HG03064 (cell line): ENCODE measurements around the gene RAB3D.
"Not testable (repeated sequence)": the region's sequence is repeated elsewhere in the genome, so short reads cannot be mapped to it uniquely, and the experiment has no call there.

ENCODE experiments used
- ATAC-seq: cut with Tn5 transposase; IDR thresholded peaks from one replicate; pipeline ENCODE4 v1.9.1; 2021; ENCODE audit warnings: low read depth; ENCODE audit not compliant: unreplicated experiment

Gene RAB3D

GRCh38 chr19:11367528-11367927, 28.1 kb upstream of the RAB3D start:
- ATAC-seq = no peak

DNA sequence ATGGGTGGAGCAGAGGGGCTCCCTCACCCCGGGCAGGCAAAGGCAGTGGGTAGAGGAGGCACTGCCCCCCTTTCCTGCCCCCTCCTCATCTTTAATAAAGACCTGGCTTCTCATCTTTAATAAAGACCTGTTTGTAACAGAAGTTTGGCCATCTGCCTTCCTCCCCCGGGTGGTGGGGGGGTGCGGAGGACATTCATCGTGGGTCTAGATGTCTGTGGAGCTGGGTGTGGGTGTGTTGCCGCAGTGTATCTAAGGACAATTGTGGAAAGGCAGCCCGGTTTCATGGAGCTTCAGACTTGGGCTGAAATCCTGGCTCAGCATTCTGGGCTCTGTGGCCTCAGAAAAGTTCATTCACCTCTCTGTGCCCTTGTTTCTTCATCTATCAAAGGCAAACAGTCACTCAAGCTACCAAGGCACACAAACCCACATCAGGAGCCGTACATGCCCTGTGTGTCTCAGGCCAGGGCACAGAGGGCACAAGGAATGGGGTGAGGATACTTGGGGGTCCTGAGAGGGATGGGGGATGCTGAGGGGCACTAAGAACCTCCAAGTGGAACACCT, 26.2 kb upstream of the RAB3D start:
- no peak for ATAC-seq

DNA sequence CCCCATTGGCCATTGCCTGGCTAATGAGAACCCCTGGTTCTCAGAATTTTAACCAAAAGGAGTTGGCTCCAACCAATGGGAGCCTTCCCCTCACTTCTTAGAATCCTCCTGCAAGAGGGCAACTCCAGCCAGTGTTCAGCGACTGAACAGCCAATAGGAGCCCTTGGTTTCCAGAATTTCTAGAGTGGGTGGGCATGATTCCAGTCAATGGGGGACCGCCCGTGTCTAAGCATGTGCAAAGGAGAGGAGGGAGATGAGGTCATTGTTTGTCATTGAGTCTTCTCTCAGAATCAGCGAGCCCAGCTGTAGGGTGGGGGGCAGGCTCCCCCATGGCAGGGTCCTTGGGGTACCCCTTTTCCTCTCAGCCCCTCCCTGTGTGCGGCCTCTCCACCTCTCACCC, 25.5 kb upstream of the RAB3D start:
- no peak for ATAC-seq

DNA sequence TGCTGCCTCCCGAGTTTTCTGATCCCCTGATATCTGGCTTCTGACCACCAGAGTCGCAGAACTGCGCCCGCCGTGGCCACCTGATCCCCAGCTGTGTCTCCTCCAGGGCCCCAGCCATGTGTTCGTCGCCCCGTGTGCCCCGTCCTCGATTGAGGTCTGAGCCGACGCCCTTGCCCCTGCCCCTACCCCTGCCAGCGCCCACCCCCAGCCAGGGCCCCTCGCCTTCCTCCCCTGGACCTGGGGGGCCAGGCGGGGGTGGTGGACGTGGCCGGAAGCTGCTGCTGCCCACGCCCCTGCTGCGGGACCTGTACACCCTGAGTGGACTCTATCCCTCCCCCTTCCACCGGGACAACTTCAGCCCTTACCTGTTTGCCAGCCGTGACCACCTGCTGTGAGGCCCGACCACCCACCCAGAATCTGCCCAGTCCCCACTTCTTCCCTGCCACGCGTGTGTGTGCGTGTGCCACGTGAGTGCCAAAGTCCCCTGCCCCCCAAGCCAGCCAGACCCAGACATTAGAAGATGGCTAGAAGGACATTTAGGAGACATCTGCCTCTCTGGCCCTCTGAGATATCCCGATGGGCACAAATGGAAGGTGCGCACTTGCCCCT, 24.9 kb upstream of the RAB3D start:
- no peak for ATAC-seq

DNA sequence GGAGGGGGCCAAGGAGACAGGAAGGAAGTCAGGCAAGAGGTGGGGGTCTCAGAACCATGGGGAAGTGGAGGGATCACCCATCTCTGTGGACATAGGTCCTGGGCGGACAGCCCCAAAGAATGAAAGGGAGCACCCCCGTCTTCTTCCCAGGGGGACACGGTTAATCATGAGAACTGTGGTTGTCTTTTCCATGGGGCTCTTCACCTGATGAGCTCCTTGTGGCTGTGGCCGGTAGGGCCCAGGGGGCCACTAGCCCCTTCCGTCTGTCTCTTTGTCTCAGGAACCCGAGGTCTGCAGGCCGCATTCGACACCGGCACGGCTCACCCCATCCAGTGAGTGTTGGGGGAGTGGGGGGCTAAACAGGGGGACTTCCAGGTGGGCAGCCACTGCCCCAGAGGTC, 24.4 kb upstream of the RAB3D start:
- no peak for ATAC-seq

DNA sequence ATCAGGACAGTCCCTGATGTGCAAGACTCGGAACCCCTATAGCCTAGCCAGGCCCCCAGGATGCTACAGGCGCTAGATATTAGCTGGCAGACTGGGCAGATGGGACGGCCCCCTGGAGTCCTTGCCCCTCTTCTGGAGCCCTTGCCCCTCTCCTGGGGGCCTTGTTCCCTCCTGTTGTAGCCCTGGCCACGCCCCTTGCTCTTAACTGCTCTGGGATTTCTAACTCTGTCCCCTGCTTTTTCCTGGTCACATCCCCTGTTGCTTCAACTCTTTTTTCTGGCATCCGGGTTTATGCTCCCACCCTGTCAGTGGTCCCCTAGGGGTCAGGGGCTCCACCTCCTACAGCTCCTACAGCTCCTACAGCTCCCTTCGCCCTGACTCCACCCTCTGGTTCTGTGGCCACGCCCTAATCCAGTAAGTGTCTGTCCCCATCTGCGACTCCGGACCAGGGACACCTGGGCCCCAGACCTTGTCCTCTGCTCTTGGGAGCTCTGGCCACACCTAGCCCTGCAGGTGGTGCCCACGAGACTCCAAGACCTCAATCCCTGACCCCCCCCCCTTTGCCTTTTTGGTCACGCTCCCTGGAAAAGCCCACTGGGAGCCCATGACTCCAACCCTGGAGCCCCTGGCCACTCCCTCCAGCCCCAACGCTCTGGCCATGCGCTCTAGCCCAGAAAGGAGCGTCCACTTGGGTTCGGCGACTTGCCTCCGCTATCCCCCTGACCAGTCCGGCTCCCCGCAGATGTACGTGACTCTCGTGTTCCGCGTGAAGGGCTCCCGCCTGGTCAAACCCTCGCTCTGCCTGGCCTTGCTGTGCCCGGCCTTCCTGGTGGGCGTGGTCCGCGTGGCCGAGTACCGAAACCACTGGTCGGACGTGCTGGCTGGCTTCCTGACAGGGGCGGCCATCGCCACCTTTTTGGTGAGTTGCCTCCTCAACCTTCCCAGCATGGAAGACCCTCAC, 22.6 kb upstream of the RAB3D start:
- ATAC-seq = no peak

DNA sequence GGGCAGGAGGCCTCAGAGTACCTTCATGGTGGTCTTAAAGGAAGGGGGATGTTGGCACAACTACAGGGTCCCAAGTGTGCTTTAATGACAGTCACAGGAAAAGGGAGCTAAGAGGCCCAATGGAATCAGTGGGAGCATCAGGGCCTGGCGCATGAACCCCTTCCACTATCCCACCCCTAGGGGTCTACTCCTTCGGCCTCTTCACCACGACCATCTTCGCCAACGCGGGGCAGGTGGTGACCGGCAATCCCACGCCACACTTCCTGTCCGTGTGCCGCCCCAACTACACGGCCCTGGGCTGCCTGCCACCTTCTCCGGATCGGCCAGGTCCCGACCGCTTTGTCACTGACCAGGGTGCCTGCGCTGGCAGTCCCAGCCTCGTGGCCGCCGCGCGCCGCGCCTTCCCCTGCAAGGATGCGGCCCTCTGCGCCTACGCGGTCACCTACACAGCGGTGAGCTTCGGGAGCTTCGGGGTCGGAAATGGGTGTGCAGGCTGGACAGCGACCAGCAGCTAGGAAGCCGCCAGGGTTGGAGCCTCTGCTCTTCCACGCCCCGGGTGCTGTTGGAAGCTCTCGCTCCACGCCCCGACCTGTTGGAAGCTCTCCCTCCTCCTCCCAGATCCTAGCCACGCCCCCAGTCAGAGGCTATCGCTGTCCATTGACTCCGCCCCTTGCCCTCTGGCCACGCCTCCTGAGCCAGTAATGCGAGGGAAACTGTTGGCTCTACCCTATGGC, 21.7 kb upstream of the RAB3D start:
- no peak for ATAC-seq

DNA sequence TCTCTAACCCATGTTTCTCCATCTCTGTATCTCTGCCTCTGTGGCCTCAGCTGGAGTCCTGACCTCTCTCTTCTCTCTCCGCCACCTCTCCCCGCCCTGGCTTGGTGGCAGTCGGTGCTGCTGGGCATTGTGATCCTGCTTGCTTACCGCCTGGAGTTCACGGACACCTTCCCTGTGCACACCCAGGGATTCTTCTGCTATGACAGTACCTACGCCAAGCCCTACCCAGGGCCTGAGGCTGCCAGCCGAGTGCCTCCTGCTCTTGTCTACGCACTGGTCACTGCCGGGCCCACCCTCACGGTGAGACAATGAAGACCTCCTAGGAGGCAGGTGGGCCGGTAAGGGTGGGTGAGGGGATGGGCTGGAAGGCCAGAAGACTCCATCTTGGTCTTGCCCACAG, 20.0 kb upstream of the RAB3D start:
- no peak for ATAC-seq

DNA sequence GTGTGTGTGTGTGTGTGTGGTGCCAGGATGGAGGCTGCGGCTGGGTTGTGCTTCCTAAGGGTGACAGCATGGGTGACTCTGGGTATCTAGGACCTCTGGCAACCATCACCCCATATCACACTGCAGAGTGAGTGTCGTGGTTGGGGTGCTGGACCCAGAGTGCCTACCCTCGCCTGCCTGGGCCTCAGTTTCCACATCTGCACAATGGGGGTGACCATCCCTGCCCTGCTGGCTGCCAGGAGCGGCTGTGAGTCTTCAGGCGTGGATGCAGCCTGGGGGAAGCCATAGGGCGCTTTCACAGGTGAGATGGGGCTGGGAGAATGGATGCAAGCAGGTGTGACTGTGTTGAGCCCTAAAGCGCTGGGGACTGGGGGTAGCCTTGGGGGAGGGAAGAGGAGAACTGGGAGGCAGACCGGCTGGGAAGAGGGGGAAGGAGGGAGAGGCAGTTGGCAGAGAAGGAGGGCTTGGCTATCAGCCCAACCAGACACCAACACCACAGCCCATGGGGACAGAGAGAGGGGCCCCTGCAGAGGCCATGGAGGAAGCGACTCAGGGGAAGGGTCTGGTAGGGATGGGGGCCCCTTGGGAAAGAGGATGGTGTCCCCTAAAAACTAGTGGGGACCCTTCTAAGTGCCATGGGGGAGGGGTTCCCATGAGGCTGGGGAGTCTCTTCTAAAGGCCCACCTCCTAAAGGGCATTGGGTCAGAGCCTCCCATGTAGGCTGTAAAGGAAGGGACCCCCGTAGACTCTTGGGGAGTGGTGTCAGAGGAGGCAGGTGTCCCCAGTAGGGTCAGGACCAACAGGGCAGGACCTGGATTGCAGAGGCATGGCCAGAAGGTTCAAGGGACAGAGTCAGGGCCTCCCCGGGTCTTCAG, 17.5 kb upstream of the RAB3D start:
- ATAC-seq = no peak

DNA sequence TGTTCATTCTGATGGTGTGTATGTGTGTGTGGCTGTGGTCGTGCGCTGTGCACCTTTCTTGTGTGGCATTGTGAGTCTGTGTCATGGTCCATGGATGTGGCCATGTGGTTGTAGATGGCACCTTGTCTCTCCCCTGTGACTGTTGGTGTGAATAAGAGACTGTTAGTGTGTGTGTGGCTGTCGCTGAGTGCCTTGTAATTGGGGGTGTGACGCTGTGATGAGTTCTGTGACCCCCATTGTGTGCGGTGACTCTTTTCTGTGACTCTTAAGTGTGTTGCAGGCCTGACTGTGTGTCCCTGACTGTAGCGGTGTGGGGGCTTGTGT, 16.6 kb upstream of the RAB3D start:
- no peak for ATAC-seq

DNA sequence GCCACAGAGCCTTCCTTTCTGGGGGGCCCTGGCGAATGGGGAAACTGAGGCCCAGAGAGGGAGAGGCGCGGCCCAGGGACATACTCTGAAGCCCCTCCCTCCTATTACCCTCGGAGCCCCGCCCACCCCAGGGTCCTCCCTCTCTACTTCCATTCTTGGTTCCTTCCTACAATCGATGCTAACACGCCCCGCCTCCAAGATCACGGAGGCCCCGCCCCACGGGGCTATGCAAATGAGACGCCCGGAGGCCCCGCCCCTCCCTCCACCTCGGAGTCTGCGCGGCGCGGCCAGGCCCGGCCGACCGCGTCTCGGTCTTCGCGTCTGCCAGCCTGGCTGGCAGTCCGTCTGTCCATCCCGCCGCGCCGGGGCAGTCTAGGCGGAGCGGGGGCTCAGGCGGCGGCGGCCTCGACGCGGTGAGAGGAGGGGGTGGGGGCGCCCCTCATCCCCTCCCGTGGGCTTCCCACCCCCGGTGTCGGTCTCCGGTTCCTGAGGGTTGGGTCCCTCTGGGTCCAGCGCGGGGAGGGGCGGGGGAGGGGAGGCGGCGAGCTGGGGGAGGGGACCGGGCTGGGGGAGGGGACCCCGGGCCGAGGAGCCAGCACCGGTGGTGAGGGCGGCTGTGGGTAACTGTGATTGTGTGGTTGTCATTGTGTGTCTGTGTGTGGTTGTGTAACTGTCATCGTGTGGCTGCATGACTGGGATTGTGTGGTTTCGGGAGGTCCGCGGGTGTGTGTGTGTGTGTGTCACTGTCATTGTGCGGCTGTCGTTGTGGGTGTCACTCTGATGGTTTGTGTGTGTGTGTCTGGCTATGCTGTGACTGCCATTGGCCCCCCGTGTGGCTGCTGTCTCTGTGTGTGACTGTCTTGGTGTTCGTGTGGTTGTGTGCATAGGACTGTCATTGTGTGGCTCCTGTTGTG, 16.0 kb upstream of the RAB3D start, which contains the start of gene PLPPR2:
TSS of gene PLPPR2 (plus strand) at position 273 of the 914 bp plus-strand sequence. CDS start 2,242 bp downstream, outside the sequence.
- ATAC-seq = no peak

DNA sequence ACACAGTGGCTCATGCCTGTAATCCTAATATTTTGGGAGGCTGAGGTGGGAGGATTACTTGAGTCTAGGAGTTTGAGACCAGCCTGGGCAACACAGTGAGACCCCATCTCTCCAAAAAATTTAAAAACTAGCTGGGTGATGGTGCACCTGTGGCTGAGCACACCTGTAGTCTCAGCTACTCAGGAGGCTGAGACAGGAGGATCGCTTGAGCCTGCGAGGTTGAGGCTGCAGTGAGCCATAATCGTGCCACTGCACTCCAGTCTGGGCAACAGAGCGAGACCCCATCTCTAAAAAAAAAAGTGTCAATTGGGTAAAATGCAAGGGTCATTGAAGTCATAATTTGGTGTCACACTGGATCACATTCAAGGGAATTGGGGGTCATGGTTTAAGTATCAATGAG, 14.6 kb upstream of the RAB3D start:
- not testable (repeated sequence) for ATAC-seq

DNA sequence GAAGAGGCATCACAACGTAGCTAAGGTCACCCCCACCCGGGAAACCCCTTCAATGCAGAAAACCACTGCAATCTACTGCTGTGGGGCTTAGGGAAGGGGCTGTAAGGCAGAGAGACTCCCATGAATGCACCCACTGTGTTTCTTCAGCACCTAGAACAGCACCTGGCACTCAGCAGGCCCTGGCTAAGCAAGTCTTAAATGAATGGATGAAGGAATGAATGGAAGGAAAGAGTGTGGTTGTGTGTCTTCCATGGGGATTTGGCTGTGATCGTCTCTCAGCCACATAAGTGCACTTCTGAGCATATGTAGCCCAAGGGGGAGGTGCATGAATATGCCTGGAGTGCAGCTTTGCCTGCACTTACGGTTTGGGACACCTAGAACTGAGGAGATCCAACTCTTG, 9.7 kb upstream of the RAB3D start:
- ATAC-seq = no peak

DNA sequence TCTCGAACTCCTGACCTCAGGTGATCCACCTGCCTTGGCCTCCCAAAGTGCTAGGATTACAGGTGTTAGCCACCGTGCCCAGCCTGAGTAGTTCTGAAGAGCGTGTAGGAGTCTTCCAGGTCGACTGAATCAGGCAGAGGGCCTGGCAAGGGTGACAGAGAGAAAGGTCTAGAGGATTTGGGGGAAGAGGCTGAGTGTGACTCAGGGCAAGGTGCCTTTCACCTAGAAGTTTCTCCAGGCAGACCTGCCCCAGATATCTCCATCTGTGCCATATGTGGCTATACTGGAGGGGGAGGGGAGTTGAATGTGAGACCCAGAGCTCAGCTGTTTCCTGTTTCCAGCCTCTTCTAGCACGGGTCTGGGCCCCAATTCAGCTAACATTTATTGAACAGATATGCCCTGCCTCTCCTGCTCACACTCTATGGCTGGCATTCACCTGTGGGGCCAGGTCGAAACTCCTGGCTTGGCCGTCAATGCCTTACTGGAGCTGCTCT, 8.1 kb upstream of the RAB3D start:
- no peak for ATAC-seq

- ATAC-seq = peak; percentile 74
Measured at GRCh38 chr19:11346104-11346940, 6.9 kb upstream of the RAB3D start, which contains the start of the genes CCDC159 and TMEM205. Gene CCDC159 (plus strand): TSS chr19:11346519. CDS start chr19:11346607, 88 bp downstream. Gene TMEM205 (minus strand): TSS chr19:11346268. CDS start chr19:11345619, 649 bp downstream.

GRCh38 chr19:11345122-11345803, 5.8 kb upstream of the RAB3D start:
- ATAC-seq = no peak

GRCh38 chr19:11342429-11342828, 3.0 kb upstream of the RAB3D start:
- ATAC-seq = no peak
